Activated CD4-positive, alpha-beta T cell treated with anti-CD3 and anti-CD28 coated beads, Interleukin-10, Interleukin-2, amounts not matched to agents 100 ng/mL and 50 ng/mL, durations not matched to agents 16 hours and 8 hours (primary cell): ENCODE data around the gene PCDHB14.
"Not testable (repeated sequence)": the region's sequence is repeated elsewhere in the genome, so short reads cannot be mapped to it uniquely, and the experiment has no call there.

Experiments used
- DNase-seq: peaks from one replicate; pipeline ENCODE4 v3.0.0-alpha.2; 2020

PCDHB14 gene

DNA sequence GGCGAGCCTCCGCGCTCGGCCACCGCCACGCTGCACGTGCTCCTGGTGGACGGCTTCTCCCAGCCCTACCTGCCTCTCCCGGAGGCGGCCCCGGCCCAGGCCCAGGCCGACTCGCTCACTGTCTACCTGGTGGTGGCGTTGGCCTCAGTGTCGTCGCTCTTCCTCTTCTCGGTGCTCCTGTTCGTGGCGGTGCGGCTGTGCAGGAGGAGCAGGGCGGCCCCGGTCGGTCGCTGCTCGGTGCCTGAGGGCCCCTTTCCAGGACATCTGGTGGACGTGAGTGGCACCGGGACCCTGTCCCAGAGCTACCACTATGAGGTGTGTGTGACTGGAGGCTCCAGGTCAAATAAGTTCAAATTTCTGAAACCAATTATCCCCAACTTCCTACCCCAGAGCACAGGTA, 12.3 kb upstream of the PCDHB14 start:
- not testable (repeated sequence) for DNase-seq

DNA sequence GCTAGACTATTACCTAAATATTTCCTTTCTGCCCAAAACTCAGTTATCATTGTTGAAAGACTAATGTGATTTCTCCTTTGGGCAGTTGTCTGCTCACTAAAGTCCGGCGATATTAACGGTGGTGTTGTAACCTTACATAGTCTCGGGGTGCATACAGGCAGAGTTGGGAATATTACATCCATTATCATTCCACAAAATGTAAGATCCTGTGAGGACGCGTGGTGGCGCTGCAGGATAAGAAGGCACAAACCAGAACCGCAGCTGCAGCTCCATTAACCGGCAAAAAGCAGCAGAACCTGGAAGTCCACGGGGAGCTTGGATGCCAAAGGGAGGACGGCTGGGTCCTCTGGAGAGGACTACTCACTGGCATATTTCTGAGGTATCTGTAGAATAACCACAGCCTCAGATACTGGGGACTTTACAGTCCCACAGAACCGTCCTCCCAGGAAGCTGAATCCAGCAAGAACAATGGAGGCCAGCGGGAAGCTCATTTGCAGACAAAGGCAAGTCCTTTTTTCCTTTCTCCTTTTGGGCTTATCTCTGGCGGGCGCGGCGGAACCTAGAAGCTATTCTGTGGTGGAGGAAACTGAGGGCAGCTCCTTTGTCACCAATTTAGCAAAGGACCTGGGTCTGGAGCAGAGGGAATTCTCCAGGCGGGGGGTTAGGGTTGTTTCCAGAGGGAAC, 9.3 kb upstream of the PCDHB14 start, which contains the start of gene PCDHB13:
TSS of gene PCDHB13 (plus strand) at position 264 of the 684 bp plus-strand sequence. CDS start at position 469, 205 bp downstream.
- not testable (repeated sequence) for DNase-seq

DNA sequence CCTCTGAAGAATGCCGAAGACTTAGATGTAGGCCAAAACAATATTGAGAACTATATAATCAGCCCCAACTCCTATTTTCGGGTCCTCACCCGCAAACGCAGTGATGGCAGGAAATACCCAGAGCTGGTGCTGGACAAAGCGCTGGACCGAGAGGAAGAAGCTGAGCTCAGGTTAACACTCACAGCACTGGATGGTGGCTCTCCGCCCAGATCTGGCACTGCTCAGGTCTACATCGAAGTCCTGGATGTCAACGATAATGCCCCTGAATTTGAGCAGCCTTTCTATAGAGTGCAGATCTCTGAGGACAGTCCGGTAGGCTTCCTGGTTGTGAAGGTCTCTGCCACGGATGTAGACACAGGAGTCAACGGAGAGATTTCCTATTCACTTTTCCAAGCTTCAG, 8.6 kb upstream of the PCDHB14 start:
- not testable (repeated sequence) for DNase-seq

DNA sequence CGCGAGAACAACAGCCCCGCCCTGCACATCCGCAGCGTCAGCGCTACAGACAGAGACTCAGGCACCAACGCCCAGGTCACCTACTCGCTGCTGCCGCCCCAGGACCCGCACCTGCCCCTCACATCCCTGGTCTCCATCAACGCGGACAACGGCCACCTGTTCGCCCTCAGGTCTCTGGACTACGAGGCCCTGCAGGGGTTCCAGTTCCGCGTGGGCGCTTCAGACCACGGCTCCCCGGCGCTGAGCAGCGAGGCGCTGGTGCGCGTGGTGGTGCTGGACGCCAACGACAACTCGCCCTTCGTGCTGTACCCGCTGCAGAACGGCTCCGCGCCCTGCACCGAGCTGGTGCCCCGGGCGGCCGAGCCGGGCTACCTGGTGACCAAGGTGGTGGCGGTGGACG, 7.6 kb upstream of the PCDHB14 start:
- DNase-seq: not testable (repeated sequence)

DNA sequence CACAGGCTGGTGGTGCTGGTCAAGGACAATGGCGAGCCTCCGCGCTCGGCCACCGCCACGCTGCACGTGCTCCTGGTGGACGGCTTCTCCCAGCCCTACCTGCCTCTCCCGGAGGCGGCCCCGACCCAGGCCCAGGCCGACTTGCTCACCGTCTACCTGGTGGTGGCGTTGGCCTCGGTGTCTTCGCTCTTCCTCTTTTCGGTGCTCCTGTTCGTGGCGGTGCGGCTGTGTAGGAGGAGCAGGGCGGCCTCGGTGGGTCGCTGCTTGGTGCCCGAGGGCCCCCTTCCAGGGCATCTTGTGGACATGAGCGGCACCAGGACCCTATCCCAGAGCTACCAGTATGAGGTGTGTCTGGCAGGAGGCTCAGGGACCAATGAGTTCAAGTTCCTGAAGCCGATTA, 7.1 kb upstream of the PCDHB14 start:
- not testable (repeated sequence) for DNase-seq

DNA sequence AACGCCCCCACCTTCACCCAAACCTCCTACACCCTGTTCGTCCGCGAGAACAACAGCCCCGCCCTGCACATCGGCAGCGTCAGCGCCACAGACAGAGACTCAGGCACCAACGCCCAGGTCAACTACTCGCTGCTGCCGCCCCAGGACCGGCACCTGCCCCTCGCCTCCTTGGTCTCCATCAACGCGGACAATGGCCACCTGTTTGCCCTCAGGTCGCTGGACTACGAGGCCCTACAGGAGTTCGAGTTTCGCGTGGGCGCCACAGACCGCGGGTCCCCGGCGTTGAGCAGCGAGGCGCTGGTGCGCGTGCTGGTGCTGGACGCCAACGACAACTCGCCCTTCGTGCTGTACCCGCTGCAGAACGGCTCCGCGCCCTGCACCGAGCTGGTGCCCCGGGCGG, 1.7 kb downstream of the PCDHB14 start:
- not testable (repeated sequence) for DNase-seq

DNA sequence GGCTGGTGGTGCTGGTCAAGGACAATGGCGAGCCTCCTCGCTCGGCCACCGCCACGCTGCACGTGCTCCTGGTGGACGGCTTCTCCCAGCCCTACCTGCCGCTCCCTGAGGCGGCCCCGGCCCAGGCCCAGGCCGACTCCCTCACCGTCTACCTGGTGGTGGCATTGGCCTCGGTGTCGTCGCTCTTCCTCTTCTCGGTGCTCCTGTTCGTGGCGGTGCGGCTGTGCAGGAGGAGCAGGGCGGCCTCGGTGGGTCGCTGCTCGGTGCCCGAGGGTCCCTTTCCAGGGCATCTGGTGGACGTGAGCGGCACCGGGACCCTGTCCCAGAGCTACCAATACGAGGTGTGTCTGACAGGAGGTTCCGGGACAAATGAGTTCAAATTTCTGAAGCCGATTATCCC, 2.3 kb downstream of the PCDHB14 start:
- not testable (repeated sequence) for DNase-seq

DNA sequence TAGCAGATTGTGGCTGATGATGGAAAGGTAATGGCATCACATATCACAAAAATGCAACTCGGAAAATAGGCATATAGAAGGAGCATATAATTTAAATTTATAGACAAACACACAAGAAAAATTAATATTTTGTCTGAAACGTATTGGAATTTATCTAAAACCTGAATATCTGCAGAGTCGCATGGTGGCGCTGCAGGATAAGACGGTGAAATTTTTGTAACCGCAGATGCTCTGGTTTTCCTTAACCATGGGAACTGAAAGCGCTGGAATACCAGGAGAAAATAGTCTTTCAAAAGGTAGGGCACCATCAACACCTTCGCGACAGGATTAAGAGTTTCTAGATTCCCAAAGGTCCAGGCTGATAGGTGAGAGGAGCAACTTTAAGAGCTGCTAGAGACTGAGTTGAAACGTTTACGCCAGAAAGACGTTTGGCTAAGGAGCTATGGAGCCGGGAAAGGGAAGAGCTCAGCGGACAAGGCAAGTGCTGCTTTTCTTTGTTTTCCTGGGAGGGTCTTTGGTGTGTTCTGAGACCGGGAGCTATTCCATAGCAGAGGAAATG, 11.0 kb downstream of the PCDHB14 start:
- no peak for DNase-seq

DNA sequence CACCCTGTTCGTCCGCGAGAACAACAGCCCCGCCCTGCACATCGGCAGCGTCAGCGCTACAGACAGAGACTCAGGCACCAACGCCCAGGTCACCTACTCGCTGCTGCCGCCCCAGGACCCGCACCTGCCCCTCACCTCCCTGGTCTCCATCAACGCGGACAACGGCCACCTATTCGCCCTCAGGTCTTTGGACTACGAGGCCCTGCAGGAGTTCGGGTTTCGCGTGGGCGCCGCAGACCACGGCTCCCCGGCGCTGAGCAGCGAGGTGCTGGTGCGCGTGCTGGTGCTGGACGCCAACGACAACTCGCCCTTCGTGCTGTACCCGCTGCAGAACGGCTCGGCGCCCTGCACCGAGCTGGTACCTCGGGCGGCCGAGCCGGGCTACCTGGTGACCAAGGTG, 12.8 kb downstream of the PCDHB14 start:
- not testable (repeated sequence) for DNase-seq

DNA sequence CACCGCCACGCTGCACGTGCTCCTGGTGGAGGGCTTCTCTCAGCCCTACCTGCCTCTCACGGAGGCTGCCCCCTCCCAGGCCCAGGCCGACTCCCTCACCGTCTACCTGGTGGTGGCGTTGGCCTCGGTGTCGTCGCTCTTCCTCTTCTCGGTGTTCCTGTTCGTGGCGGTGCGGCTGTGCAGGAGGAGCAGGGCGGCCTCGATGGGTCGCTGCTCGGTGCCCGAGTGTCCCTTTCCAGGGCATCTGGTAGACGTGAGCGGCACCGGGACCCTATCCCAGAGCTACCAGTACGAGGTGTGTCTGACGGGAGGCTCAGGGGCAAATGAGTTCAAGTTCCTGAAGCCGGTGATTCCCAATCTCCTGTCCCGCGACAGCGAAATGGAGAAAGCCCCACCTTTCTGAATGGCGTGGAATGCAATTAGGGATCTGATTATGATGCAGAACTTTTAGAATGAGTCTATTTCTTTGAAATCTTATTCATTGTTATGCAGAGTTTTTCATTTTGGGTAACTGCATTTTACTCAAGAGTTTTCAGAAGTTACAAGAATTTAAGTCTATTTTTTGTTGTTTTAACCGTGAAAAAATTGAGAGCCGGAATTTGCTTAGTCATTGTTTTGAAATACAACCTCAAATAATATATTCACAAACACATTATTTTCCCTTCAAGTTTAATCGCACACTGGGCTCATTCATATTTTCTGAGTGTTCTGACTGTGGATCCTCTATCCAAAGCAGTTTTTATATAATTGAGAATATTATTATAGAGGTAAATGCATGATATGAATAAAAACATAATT, 13.6 kb downstream of the PCDHB14 start:
- no peak for DNase-seq

DNA sequence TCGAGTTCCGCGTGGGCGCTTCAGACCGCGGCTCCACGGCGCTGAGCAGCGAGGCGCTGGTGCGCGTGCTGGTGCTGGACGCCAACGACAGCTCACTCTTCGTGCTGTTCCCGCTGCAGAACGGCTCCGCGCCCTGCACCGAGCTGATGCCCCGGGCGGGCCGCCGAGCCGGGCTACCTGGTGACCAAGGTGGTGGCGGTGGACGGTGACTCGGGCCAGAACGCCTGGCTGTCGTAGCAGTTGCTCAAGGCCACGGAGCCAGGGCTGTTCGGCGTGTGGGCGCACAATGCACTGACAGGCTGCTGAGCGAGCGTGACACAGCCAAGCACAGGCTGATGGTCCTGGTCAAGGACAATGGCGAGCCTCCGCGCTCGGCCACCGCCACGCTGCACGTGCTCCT, 18.4 kb downstream of the PCDHB14 start:
- no peak for DNase-seq

DNA sequence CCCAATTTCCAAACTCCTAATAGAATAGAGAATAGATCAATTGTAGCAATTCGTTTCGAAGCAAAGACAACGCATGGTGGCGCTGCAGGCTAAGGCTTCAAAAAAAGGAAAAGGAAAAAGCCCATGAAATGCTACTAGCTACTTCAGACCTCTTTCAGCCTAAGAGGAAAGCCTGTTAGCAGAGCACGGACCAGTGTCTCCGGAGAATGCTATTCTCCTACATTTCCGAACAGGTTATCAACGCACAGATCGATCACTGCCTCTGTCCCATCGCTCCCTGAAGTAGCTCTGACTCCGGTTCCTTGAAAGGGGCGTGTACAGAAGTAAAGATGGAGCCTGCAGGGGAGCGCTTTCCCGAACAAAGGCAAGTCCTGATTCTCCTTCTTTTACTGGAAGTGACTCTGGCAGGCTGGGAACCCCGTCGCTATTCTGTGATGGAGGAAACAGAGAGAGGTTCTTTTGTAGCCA, 22.1 kb downstream of the PCDHB14 start, which contains the start of gene PCDHB15:
TSS of gene PCDHB15 (plus strand) at position 146 of the 468 bp plus-strand sequence. CDS start at position 330, 184 bp downstream.
- no peak for DNase-seq

DNA sequence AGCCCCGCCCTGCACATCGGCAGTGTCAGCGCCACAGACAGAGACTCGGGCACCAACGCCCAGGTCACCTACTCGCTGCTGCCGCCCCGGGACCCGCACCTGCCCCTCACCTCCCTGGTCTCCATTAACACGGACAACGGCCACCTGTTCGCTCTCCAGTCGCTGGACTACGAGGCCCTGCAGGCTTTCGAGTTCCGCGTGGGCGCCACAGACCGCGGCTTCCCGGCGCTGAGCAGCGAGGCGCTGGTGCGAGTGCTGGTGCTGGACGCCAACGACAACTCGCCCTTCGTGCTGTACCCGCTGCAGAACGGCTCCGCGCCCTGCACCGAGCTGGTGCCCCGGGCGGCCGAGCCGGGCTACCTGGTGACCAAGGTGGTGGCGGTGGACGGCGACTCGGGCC, 23.8 kb downstream of the PCDHB14 start:
- DNase-seq: not testable (repeated sequence)

DNA sequence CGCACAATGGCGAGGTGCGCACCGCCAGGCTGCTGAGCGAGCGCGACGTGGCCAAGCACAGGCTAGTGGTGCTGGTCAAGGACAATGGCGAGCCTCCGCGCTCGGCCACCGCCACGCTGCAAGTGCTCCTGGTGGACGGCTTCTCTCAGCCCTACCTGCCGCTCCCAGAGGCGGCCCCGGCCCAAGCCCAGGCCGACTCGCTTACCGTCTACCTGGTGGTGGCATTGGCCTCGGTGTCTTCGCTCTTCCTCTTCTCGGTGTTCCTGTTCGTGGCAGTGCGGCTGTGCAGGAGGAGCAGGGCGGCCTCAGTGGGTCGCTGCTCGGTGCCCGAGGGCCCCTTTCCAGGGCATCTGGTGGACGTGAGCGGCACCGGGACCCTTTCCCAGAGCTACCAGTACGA, 24.3 kb downstream of the PCDHB14 start:
- DNase-seq: not testable (repeated sequence)

DNA sequence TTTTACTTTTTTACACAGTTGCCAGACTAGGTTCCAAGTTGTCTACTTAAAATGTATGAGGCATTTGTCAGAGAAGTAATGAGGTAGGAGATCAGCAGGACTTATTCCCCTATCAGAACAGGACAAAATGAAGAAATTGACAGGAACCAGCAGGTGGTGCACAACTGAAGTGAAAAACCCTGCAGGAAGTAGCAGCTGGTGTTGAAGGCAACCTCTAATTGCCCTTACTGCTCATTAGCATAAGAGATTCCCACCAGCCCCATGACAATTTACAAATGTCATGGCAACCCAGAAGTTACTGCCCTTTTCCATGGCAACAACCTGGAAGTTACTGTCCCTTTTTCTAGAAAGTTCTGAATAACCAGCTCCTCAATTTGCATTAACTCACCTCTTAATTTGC, 27.4 kb downstream of the PCDHB14 start:
- no peak for DNase-seq

DNA sequence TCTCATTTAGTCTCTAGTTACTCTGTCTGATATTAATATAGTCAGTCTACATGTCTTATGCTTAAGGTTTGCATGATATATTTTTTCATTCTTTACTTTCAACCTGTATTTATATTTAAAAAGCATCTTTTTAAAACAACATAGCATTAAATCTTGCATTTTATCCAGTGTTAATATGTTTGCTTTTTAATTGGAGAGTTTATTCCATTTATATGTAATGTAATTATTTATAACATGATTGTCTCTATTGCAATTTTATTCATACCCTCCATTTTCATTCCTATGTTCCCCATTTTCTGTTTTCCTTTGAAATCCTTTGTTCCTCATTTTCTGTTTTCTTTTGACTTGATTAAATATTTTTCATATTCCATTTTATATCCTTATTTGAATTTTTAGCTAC, 35.3 kb downstream of the PCDHB14 start:
- DNase-seq: no peak

DNA sequence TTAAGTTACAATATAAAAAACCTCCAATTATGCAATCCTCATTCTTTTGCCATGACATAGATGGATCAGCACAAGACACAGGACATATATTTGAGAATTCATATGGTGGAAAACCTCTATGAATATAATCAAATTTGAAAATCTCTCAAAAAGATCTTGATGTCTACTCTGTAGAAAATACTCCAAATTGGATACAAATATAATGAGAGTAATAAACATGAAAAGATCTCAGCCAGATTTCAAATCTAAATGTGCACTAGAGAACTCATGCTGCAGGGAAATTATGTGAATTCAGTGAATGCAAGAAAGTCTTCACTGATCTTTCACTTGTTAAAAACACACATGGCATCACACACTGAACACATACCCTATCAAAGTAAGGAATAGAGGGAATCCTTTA, 35.8 kb downstream of the PCDHB14 start:
- DNase-seq: no peak

DNA sequence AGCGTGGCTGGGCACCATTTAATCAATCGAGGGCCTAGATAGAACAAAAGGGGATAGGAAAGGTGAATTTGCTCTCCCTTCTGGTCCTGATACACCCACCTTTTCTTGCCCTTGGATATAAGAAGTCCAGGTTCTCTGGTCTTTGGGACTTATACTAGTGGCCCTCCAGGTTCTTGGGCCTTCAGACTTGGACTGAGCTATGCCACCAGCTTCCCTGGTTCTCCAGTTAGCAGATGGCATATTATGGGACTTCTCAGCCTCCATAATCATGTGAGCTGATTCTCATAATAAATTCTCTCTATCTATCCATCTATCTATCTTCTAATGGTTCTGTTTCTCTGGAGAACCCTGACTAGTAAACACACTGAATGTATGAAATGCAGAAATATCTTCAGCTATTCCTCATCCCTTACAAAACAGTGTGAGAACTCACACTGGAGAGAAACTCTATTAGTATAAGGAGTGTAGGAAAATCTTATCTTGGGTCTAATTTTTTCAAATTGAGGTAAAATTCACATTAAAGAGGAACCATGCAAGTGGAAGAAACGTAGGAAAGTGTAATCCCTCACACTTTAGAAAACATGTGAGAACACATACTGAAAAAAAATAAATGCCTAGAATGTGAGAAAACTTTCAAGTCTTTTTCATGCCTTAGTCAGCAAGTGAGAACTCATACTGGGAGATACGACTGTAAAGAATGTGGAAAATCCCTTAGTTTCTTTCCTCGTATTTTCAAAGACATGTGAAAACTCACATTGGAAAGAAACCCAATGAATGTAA, 37.5 kb downstream of the PCDHB14 start:
- no peak for DNase-seq

DNA sequence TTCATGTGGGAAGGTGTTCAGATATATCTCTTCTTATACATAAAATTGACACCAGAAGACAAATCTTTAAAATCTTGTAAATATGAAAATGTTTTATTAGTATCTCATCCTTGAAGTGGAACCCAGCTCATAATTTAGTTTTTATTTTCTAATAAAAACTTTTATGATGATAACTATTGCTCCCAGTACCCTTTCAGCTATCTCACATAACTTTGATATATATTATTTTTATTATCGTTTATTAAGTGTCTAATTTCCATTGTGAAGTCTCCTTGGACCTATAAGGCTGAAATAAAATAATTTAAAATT, 38.0 kb downstream of the PCDHB14 start:
- no peak for DNase-seq

DNA sequence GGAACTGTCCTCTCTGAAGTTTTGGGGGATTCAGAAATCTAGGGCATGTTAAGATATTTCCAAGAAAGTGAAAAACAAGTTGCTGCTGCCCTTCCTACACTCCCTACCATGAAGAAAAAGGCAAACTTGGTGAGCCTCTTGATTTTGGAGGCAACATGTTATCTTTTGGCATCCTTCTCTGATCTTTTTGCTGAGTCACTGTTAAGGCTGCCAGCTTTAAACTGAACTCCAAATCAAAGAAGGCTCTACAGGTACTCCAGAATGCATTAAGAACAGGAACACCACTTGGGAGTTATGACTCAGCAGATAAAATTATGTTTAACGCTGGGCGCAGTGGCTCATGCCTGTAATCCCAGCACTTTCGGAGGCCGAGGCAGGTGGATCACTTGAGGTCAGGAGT, 46.1 kb downstream of the PCDHB14 start:
- DNase-seq: no peak

DNA sequence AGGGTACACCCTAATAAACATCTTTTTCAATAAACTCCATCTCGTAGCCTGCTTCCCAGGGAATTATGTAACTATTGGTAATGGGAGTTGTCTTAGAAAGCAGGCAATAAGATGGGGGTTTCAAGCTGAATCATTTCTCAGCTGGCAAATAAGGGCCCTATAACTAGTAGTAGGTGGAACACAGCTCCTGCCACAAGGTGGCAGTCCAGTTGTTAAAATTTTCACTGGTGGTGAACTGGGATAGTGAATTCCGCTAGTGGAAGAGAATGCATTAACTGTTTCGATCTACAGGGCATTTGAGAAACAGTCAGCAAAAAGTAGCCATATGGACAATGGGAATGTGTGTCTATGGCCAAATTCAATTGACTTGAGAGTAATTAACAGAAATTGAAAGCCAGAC, 49.8 kb downstream of the PCDHB14 start:
- DNase-seq: no peak
